HG03045 (cell line): Measurements from ENCODE around the gene TENM3.

Experiments used
- ATAC-seq: cut with Tn5 transposase; IDR thresholded peaks from one replicate; pipeline ENCODE4 v1.9.1; 2021; ENCODE audit warnings: mild to moderate bottlenecking, moderate library complexity; ENCODE audit not compliant: unreplicated experiment

Gene TENM3

GRCh38 chr4:182252220-182252619 is 9.0 kb downstream of the TENM3 start:
- no peak for ATAC-seq

- ATAC-seq, result no peak
These were observed 11.0 kb downstream of the TENM3 start for GRCh38 chr4:182254026-182254780.

- ATAC-seq, result no peak
These were observed 12.4 kb downstream of the TENM3 start for GRCh38 chr4:182255441-182256190.

DNA sequence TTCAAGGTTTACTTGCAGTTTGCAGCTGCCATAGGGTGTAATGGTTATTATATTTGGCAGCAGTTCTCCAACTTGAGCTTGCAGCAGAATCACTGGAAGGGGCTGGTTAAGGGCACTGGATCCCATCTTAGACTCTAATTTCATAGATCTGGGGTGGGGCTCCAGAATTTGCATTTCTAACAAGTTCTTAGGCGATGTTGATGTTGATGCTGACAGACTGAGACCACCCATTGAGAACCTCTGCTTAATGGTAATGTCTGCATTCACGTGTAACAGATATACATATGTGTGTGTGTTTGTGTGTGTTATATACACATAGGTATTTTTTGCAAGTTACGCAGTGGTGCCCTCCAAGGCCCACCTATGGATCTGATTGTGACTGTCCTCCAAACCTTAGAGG is 13.8 kb downstream of the TENM3 start:
- no peak for ATAC-seq

DNA sequence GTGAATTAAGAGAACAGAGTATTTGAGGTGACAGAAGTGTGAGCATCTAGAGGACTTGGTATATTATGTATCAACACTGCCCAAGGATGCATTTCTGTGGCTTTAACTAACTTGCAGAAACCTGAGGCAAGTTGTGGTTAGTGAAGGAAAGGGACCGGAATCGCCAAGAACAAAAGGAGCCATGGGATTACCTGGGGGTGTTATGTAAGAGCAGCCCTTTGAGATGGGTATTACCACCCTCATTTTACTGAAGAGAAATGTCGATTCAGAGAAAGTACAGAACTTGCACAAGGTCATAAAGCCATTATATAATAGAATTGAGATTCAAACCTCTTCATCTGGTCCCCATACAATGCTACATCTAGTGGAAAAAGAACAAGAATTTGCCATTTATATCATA is 14.3 kb downstream of the TENM3 start:
- ATAC-seq, result no peak

- no peak for ATAC-seq
These were observed 15.3 kb downstream of the TENM3 start for GRCh38 chr4:182258441-182259000.

DNA sequence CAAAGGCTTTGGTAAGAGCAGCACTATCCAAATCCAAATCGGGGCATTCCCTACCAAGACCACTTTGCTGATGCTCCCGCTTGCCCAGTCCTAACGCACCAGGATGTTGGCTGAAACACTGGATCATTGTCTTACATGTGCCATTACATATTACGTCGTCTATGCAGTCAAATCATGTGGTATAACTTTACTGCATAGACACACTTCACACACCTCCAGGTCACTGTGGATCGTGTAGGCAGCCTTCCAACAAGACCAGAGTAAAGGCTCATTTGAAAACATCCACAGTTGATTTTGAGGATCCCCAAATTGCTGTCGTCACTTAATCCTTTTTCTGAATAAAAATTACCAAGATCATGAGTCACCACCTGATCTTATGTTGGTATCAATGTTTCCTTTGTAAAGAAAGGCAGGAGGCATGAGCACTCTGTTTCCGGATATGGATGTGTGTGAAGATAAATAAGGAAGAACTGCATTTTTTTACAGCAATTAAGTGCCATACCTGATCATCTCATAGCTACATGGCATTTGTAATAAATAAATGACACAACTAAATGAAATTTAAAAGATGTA is 18.5 kb downstream of the TENM3 start:
- no peak for ATAC-seq

- no peak for ATAC-seq
These were observed 20.4 kb downstream of the TENM3 start for GRCh38 chr4:182263562-182263961.

DNA sequence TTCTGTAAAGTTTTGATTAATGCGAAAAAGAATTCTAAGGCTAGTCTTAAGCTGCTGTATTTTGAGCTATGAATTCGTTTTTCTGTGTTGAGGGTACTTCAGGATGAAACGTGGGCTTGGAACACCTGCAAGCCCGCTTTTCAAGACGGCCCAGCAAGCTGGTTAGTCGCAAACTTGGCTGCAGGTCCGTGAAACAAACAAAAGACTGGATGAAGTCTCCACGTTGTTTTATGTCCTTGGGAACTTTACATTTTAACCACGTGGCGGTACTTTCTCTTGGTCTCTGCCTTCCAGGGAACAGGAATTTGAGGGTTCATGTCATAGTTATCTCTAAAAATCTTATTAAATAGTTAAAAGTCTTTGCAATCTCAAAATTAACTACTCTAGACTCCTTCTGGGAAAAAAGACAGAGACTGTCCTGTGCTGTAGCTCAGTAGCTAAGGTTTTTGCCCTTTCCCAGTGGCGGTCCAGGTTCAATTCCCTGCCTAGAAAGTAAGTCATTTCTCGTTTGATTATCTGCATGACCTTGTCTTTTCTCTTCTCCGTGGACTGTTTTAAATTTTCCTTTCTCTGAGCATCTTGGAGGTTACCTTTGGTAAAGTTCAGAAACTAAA is 21.0 kb downstream of the TENM3 start:
- no peak for ATAC-seq

DNA sequence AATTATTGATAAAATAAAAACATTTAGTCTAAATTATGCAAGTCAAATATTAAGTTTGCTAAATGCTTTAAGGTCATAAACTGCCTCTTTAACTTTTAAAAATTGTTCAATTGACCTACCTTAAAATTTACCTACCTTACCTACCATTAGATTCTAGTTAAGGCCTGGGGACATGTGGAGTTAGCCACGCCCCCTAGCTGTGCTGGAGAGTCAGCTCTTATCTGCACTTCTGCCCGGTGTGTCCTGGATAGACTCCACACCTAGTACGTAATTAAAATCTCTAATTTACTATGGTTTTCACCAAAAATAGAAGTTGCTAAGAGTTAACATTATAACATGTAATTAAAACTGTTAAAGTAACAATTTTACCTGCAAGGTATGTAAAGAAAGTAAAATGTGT is 22.7 kb downstream of the TENM3 start:
- no peak for ATAC-seq

- no peak for ATAC-seq
These were observed 23.8 kb downstream of the TENM3 start for GRCh38 chr4:182267048-182267447.

- ATAC-seq, result no peak
These were observed 25.8 kb downstream of the TENM3 start for GRCh38 chr4:182268966-182269365.

- no peak for ATAC-seq
These were observed 28.5 kb downstream of the TENM3 start for GRCh38 chr4:182271731-182272130.

DNA sequence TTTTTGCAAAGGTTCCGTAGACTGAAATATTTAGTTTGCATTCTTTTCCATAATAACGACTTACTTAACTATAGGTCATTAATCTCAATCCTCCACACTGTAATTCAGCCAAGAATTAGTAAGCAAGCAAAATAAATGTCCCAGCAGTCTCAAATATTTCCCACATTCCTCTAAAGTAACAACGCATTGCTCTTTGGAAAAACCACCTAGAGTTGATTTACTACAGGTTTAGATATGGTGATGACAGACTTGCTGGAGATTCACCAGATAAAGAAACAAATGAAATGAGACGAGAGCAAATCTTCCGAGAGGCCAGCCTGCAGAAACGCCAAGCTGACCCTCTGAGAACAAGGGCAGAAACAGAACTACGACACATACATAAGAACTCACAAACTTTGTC is 28.9 kb downstream of the TENM3 start:
- no peak for ATAC-seq

- ATAC-seq, result no peak
These were observed 30.2 kb downstream of the TENM3 start for GRCh38 chr4:182273191-182273935.

- no peak for ATAC-seq
These were observed 33.3 kb downstream of the TENM3 start for GRCh38 chr4:182276210-182277109.

GRCh38 chr4:182277377-182277776 is 34.2 kb downstream of the TENM3 start:
- no peak for ATAC-seq

- ATAC-seq, result no peak
These were observed 35.5 kb downstream of the TENM3 start for GRCh38 chr4:182278729-182279128.

DNA sequence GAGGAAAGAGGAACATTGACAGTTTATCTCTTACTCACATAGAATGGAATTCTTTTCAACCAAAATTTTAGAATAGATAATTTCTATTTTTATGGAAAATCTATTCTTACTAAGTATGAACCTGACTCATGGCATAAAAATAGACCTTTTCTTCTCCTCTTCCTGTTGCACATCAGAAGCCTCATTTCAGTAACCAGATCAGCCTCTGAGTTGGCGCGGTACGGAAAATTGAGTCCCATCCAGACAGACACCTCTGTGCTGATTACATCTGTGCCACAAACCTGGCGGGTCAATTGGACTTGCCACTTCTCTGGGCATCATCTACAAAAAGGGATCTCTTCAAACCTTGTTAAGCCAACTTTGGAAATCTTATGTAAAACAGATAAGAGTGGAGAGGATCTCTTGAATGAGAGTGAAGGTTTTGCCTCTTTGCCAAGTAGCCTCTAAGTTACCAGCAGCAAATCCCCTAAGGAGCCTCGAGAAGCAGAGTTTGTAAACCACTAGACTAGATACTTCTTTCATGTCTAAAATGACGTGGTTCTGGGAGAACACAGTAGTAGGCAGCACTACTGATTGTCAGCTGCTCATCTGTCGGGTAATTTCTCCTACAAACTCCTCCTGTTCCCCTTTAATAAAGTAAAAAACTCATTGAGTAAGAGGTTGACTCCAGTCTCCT is 37.4 kb downstream of the TENM3 start:
- no peak for ATAC-seq
